ENCODE results near the gene SIX5.

Gene SIX5

GRCh38 chr19:45792470-45793177, 23.6 kb upstream of the SIX5 start, which contains the start of gene DMWD:
Gene DMWD (minus strand): TSS chr19:45792845. CDS start chr19:45792756, 89 bp downstream.
- peak; percentile 98 for DNase-seq

DNA sequence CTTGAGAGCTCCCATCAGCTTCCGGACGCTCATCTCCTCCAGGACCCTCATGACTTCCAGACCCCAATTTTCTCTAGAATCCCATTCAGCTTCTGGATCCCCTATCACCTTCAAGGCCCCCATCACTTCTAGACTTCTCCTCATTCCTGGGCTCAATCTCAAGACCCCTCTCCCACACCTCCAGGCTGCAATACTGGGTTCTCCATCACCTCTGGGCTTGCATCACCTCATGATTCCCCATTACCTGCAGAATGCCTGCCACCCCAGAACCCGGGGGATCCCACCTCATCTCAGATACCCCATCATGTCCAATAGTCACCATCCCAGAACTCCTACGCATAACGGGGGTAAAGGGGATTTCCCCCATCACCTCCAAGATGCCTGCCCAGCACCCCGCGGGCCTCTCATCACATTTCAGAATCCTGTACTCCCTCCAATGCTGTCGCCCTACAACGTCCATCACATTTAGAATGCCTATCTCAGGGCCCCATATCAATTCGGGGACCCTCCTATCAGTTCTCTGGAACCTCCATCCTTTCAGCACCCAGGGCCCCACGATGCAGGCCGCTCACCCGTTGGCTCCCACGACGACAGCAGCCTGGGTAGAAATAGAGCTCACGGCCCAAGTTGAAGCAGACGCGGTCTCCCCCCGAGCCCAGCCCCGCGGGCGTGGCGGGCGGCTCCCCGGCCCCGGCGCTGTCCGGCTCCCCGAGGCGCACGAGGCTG, 22.9 kb upstream of the SIX5 start:
- no peak for DNase-seq

- no peak for DNase-seq
Observed at GRCh38 chr19:45790942-45791341, 21.9 kb upstream of the SIX5 start.

GRCh38 chr19:45789035-45789786, 20.2 kb upstream of the SIX5 start:
- no peak for DNase-seq

DNA sequence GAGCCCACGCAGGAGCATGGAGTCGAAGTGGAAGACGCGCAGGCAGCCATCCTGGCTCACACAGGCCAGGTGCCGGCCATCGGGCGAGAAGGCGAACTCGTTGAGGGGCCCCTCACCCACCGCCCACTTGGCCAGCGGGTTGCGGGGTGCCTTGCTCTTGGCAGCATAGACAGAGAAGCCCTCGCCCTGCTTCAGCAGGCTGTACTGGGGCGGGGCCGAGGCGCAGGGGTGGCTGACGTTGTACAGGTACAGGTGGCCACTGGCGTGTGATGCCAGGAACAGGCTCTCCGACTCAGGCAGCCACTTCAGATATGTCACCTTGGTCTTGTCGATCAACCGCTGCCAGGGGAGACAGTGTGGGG, 17.5 kb upstream of the SIX5 start:
- DNase-seq = no peak

DNA sequence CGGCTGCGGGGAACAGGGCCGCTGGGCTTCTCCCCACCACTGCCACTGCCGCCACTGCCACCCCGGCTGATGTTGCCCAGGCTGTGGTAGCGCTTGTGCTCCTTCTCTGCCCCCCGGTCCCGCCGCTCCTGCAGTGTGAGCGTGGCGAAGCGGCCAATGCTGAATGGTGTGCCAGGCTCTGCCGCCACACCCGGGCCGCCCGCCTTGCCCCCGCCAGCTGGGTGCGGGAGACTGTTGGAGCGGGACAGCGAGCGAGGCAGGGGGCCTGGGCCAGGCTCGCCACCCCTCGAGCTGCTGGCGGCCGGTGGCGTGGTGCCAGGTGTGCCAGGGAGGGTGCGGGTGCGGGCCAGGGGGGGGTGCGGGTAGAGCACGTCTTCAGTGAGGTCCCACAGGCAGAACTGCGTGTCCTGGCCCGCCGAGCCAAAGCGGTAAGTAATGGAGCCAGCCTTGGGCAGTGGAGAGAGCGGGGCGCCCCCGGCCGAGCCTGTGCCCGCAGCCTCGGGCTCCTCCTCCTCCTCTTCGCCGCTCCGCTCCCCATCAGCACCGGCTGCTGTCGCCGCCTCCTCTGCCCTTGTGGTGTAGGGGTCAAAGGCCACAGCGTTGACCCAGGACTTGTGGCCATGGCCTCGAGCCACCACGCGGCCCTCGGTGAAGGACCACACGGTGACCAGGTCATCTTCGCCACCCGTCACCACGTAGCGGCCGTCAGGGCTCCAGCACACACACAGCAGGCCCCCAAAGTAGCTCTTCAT, 16.9 kb upstream of the SIX5 start:
- no peak for DNase-seq

DNA sequence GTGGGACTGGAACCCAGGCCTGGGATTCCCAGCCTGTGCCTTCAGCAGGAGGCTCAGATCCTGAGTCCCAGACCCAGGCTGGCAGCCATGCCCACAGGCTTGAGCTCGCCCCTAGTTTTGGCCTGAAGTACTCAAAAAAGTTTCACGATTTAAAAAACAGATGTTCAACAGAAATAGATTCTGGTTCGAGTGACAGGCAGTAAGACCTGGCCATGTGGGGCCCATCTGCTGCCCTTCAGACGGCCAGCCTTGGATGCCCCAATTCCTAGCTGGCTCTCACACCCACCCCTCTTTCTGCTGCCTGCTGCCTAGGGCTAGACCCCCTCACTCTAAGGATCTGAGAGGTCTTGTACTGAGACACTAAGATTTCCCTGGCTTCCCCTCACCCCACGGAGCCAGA, 16.0 kb upstream of the SIX5 start:
- no peak for DNase-seq

DNA sequence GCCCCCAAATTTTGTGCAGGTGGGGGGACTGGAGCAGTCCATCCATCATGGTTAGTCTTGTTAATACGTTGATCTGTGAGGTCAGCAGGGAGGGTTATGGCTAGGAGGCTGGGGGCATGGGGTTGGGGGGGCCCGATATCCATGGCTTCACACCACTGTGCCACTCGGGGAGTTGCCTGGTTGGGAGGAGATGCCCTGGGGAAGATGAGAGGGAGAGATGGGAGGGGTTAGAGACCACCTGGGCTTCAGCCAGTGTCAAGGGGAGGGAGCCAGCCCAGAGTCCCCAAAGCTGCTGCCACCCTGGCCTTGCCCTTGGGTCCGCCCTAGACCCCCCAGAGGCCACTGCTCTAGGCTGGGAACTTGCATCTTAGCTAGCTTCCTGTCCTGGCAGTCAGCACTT, 15.0 kb upstream of the SIX5 start:
- DNase-seq = no peak

- no peak for DNase-seq
Observed at GRCh38 chr19:45782820-45783785, 14.1 kb upstream of the SIX5 start.

GRCh38 chr19:45782162-45782691, 13.2 kb upstream of the SIX5 start, which contains the start of gene DMPK:
Gene DMPK (minus strand): TSS chr19:45782490. CDS start chr19:45782352, 138 bp downstream.
- DNase-seq = no peak

GRCh38 chr19:45781214-45782161, 12.4 kb upstream of the SIX5 start:
- DNase-seq = peak; percentile 89

DNA sequence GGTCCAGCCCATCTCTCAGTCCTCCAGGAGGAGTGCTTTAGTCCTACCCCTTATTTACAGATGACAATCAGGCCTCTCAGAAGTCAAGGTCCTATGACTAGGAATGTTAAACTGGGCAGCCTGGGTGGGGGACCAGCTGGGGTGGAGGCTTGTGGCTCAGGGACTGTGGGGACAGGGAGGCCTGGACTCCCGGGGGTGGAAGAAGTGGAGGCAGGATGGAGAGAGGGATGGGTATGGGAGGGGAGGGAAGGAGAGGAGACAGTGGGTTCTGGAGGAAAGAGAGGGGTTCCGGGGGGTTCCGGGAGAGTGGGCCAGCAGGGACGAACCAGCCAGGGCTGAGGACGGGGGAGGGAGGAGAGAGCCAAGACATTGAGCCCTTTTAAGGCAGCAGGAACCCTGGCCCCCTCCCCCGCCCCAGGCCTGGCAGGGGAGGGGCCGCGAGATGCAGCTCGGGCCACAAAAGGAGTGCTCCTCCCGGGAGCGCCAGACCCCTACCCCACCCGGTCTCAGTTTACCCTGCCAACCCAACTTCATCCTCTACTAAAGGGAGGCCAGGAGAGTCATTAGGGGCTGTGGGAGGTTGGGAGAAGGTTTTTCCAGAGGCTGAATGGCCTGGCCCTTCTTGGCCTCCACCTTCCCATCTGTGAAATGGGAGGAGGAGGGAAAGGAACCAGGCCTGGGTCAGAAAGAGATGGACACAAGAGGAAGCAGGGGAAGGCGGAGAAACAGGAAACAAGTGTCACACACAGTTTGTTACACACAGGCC, 11.6 kb upstream of the SIX5 start:
- peak; percentile 53 for DNase-seq

DNA sequence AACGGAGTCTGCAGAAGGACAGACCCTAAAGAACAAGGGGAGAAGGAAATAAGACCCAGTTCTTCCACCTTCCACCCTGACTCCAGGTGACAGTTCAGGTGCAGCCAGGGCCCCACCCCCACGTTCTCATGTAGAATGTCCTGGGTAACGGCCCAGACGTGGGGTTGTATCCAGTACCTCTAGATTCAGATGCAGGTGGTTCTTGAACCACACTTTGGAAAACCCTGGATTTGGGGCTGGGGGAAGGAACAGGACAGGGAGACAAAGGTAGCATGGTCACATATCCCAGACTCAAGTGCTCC, 11.0 kb upstream of the SIX5 start:
- DNase-seq = peak; percentile 53

- peak; percentile 89 for DNase-seq
Observed at GRCh38 chr19:45779231-45780145, 10.4 kb upstream of the SIX5 start.

DNA sequence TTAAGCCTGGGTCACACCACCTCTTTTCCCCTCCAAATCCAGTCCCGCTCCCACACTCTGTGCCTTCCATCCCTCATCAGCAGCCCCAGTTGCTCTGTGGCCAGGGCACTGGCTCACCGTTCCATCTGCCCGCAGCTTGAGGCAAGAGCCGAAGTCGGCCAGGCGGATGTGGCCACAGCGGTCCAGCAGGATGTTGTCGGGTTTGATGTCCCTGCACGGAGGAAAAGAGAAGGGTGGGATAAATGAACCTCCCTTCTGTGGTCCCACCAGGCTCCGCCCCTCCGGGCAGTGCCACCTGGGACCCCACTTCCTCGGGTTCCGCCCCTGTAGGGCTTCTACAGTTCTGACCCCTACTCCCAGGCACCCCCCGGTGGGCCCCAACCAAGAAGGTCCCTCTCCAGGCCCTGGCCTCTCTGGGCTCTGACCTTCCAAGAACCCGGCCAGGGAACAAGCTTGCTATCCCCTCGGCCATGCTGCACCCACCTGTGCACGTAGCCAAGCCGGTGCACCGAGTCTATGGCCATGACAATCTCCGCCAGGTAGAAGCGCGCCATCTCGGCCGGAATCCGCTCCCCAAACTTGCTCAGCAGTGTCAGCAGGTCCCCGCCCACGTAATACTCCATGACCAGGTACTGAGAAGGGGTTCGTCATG, 9.1 kb upstream of the SIX5 start:
- no peak for DNase-seq

DNA sequence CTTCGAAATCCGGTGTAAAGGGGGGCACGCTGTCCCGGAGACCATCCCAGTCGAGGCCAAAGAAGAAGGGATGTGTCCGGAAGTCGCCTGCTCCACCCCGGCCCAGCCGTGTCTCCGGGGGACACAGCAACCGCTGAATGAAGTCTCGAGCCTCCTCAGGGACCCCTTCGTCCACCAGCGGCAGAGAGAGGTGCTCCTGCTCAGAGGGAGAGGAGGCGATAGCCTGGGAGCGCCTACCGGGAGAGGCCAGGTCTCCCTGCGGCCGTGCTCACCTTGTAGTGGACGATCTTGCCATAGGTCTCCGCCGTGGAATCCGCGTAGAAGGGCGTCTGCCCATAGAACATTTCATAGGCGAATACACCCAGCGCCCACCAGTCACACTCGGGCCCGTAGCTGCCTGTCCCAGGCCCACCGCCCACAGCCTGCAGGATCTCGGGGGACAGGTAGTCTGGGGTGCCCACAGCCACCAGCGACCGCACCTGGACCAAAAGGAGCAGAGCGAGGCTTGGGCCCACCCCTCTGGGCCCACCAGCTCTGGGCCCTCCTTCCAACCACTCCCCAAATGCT, 8.4 kb upstream of the SIX5 start:
- DNase-seq = no peak

DNA sequence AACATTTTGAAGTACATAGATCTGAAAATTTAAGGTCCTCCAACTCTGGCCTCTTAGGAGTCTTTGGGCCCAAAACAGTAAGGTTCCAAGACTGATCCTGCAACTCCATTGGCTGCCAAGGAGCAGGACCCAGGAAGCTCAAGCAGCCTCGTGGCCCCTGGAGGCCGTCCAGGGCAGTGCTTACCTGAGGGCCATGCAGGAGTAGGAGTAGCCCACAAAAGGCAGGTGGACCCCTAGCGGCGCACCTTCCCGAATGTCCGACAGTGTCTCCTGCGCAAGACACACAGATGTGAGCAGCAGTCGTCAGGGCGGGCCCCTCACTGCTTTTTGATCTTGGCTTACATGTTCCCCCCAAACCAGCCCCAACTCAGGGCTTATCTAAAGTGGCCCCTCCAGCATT, 5.7 kb upstream of the SIX5 start:
- DNase-seq = no peak

DNA sequence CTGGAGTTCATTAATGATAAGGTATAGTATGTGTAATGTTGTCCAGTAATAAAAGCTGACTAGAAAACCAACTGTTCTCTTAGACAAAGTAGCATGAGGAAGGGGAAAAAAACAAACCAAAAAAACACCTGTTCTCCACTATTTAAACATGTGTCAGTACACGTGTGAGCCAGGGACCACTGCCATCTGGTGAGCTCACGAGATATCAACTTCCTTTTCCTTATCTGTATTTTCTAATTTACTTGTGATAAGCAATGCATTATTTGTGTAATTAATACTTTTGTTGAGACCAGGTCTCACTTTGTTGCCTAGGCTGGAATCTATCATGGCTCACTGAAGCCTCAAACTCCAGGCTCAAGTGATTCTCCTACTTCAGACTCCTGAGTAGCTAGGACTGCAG, 4.3 kb upstream of the SIX5 start:
- DNase-seq = no peak

Data from NCI-H1105 treated with DMSO at 0.1 percent for 48 hours (cell line).